Embryonic facial prominence (tissue), 1 donor: Measurements from ENCODE around the gene HORMAD2.

Source experiments
- DNase-seq: peaks from one replicate; pipeline ENCODE4 v3.0.0-alpha.2; 2016; ENCODE audit errors: extremely low spot score

HORMAD2 gene

GRCh38 chr22:30104501-30105156, 24.4 kb downstream of the HORMAD2 start:
- DNase-seq: no peak

GRCh38 chr22:30105483-30105882, 25.2 kb downstream of the HORMAD2 start:
- no peak for DNase-seq

- DNase-seq: no peak
These were observed 33.2 kb downstream of the HORMAD2 start for GRCh38 chr22:30113494-30113893.

- DNase-seq: no peak
These were observed 34.1 kb downstream of the HORMAD2 start for GRCh38 chr22:30114361-30114760.

- no peak for DNase-seq
These were observed 35.4 kb downstream of the HORMAD2 start for GRCh38 chr22:30115705-30116104.

GRCh38 chr22:30116362-30117117, 36.3 kb downstream of the HORMAD2 start:
- no peak for DNase-seq

- DNase-seq: no peak
These were observed 37.0 kb downstream of the HORMAD2 start for GRCh38 chr22:30117256-30117655.

GRCh38 chr22:30118291-30118690, 38.0 kb downstream of the HORMAD2 start:
- DNase-seq: no peak

GRCh38 chr22:30121960-30122359, 41.7 kb downstream of the HORMAD2 start:
- DNase-seq: no peak

GRCh38 chr22:30123463-30123862, 43.2 kb downstream of the HORMAD2 start:
- no peak for DNase-seq

- DNase-seq: no peak
These were observed 47.5 kb downstream of the HORMAD2 start for GRCh38 chr22:30127749-30128166.

GRCh38 chr22:30128511-30128910, 48.2 kb downstream of the HORMAD2 start:
- no peak for DNase-seq

- no peak for DNase-seq
These were observed 49.4 kb downstream of the HORMAD2 start for GRCh38 chr22:30129636-30130035.

- DNase-seq: no peak
These were observed 52.2 kb downstream of the HORMAD2 start for GRCh38 chr22:30132290-30132996.

- DNase-seq: no peak
These were observed 60.1 kb downstream of the HORMAD2 start for GRCh38 chr22:30140414-30140813.

- no peak for DNase-seq
These were observed 63.0 kb downstream of the HORMAD2 start for GRCh38 chr22:30143265-30143664.

GRCh38 chr22:30144391-30144790, 64.1 kb downstream of the HORMAD2 start:
- no peak for DNase-seq

- DNase-seq: no peak
These were observed 69.9 kb downstream of the HORMAD2 start for GRCh38 chr22:30150212-30150611.

- no peak for DNase-seq
These were observed 78.0 kb downstream of the HORMAD2 start for GRCh38 chr22:30158277-30158676.

- DNase-seq: no peak
These were observed 78.7 kb downstream of the HORMAD2 start for GRCh38 chr22:30158744-30159500.

- DNase-seq: peak; percentile 54
These were observed 79.5 kb downstream of the HORMAD2 start for GRCh38 chr22:30159561-30160353.
